Neural cell (in vitro differentiated cells): ENCODE results near the gene ZNF148.

Experiments used
- EZH2 ChIP-seq: fragments of 200-600, 300-800 bp; shearing (Covaris generic), sonication (generic); IDR thresholded peaks from 2 replicates; pipeline ENCODE4 v1.6.1; 2014; ENCODE audit warnings: antibody characterized with exemption, low read length, borderline replicate concordance, mild to moderate bottlenecking; ENCODE audit not compliant: insufficient read depth, poor library complexity, severe bottlenecking
- POLR2AphosphoS5 ChIP-seq: IDR thresholded peaks from 2 replicates; pipeline ENCODE4 v1.6.1; 2012
- TF ChIP-seq, protein P1 (sequence below): fragments of 450-650 bp; IDR thresholded peaks from 2 replicates; pipeline ENCODE4 v1.5.1; 2014; ENCODE audit warnings: antibody characterized with exemption, mild to moderate bottlenecking, moderate library complexity; ENCODE audit not compliant: poor library complexity, severe bottlenecking

GRCh38 chr3:125186261-125186787, 188.8 kb downstream of the ZNF148 start:
- TF ChIP-seq EZH2 (no peak), POLR2AphosphoS5 (no peak)
- TF ChIP-seq, protein P1, sequence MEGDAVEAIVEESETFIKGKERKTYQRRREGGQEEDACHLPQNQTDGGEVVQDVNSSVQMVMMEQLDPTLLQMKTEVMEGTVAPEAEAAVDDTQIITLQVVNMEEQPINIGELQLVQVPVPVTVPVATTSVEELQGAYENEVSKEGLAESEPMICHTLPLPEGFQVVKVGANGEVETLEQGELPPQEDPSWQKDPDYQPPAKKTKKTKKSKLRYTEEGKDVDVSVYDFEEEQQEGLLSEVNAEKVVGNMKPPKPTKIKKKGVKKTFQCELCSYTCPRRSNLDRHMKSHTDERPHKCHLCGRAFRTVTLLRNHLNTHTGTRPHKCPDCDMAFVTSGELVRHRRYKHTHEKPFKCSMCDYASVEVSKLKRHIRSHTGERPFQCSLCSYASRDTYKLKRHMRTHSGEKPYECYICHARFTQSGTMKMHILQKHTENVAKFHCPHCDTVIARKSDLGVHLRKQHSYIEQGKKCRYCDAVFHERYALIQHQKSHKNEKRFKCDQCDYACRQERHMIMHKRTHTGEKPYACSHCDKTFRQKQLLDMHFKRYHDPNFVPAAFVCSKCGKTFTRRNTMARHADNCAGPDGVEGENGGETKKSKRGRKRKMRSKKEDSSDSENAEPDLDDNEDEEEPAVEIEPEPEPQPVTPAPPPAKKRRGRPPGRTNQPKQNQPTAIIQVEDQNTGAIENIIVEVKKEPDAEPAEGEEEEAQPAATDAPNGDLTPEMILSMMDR, result no peak
